ENCODE results near the gene CUBN. TPM values are rescaled to one million over a fixed set of nuclear protein-coding genes. Genes with fewer than 3 reads are reported as not detected.

Gene CUBN
- total RNA-seq, 1 experiment from 2014 or later = 0.80 TPM

- intact Hi-C loops (cut with micrococcal nuclease) = loop anchor here (5.0 to 10.0 kb wide), 2 partner anchors 100 to 312 kb away; no protein-coding TSS in a partner anchor
- POLR2A ChIA-PET (ENCODE audit: unreplicated experiment) = no interaction called here
These were observed 184.6 kb downstream of the CUBN start for GRCh38 chr10:16944986-16945385.

GRCh38 chr10:16944402-16944801 lies 185.2 kb downstream of the CUBN start:
- H3K9ac ChIP-seq (ENCODE audit: low read length) = no peak overlapping the region
- CTCF ChIA-PET = no interaction called here
- H3K4me1 ChIP-seq (ENCODE audit: insufficient read depth, low read length) = no peaks in the 10 kb centered on the region
- H3K27me3 ChIP-seq (ENCODE audit: low read length) = no peaks in the 10 kb centered on the region
- H3K36me3 ChIP-seq (ENCODE audit: low read depth, low read length) = no peaks in the 10 kb centered on the region
- no peak overlapping the region for H3K27ac ChIP-seq (ENCODE audit: low read length)
- no peak overlapping the region for H3K4me2 ChIP-seq (ENCODE audit: low read length)
- POLR2A ChIA-PET (ENCODE audit: unreplicated experiment) = no interaction called here
- no peaks in the 10 kb centered on the region for H4K20me1 ChIP-seq (ENCODE audit: low read length)
- TF ChIP-seq CTCF (conservative IDR thresholded peaks at IDR 0.05; ENCODE audit: low read depth, low read length) (no peak), EZH2 (IDR thresholded peaks at IDR 0.05; ENCODE audit: low read length, unreplicated experiment) (no peak), EZH2phosphoT487 (IDR thresholded peaks at IDR 0.05; ENCODE audit: borderline replicate concordance, low read length) (no peak)
- intact Hi-C loops (cut with micrococcal nuclease) = loop anchor here (5.0 to 10.0 kb wide), 2 partner anchors 100 to 313 kb away; no protein-coding TSS in a partner anchor
- no TSS peak for BruUV-seq (replicated peaks)
- DNase-seq (no peak), ATAC-seq (no peak)
- no peaks in the 10 kb centered on the region for H3K79me2 ChIP-seq (ENCODE audit: low read length)
- H3K4me3 ChIP-seq (ENCODE audit: low read length) = no peak overlapping the region
- no peaks in the 10 kb centered on the region for H3F3A ChIP-seq (ENCODE audit: low read length, unreplicated experiment)
- H2AFZ ChIP-seq (ENCODE audit: low read length) = no peak overlapping the region
- no peaks in the 10 kb centered on the region for H3K9me2 ChIP-seq (replicated peaks; ENCODE audit: low read length)
- H3K9me3 ChIP-seq (ENCODE audit: low read length) = no peaks in the 10 kb centered on the region

More at GRCh38 chr10:16944986-16945385, 184.6 kb downstream of the CUBN start:
- Histone ChIP-seq H3K9me3 (ENCODE audit: low read length) (no peaks in the 10 kb centered on the region), H3F3A (ENCODE audit: low read length, unreplicated experiment) (no peaks in the 10 kb centered on the region), H3K27ac (ENCODE audit: low read length) (no peak overlapping the region), H3K4me3 (ENCODE audit: low read length) (no peak overlapping the region), H3K27me3 (ENCODE audit: low read length) (no peaks in the 10 kb centered on the region), H3K79me2 (ENCODE audit: low read length) (no peaks in the 10 kb centered on the region), H3K36me3 (ENCODE audit: low read depth, low read length) (no peaks in the 10 kb centered on the region), H3K9ac (ENCODE audit: low read length) (no peak overlapping the region), H3K4me1 (ENCODE audit: insufficient read depth, low read length) (no peaks in the 10 kb centered on the region), H2AFZ (ENCODE audit: low read length) (no peak overlapping the region), H3K4me2 (ENCODE audit: low read length) (no peak overlapping the region), H4K20me1 (ENCODE audit: low read length) (no peaks in the 10 kb centered on the region), H3K9me2 (replicated peaks; ENCODE audit: low read length) (no peaks in the 10 kb centered on the region)
- ATAC-seq = no peak
- no TSS peak for BruUV-seq (replicated peaks)
- CTCF ChIA-PET = no interaction called here
- DNase-seq = no peak
- TF ChIP-seq EZH2phosphoT487 (IDR thresholded peaks at IDR 0.05; ENCODE audit: borderline replicate concordance, low read length) = no peak
- TF ChIP-seq CTCF (conservative IDR thresholded peaks at IDR 0.05; ENCODE audit: low read depth, low read length) = no peak
- no peak for TF ChIP-seq EZH2 (IDR thresholded peaks at IDR 0.05; ENCODE audit: low read length, unreplicated experiment)

GRCh38 chr10:16943295-16944285 lies 186.0 kb downstream of the CUBN start:
- no peaks in the 10 kb centered on the region for H3K27me3 ChIP-seq (ENCODE audit: low read length)
- no peaks in the 10 kb centered on the region for H3K9me2 ChIP-seq (replicated peaks; ENCODE audit: low read length)
- POLR2A ChIA-PET (ENCODE audit: unreplicated experiment) = no interaction called here
- H3K9me3 ChIP-seq (ENCODE audit: low read length) = no peaks in the 10 kb centered on the region
- H3K4me1 ChIP-seq (ENCODE audit: insufficient read depth, low read length) = no peaks in the 10 kb centered on the region
- H3K79me2 ChIP-seq (ENCODE audit: low read length) = no peaks in the 10 kb centered on the region
- no peak for TF ChIP-seq CTCF (conservative IDR thresholded peaks at IDR 0.05; ENCODE audit: low read depth, low read length)
- TF ChIP-seq EZH2phosphoT487 (IDR thresholded peaks at IDR 0.05; ENCODE audit: borderline replicate concordance, low read length) = no peak
- no peak for TF ChIP-seq EZH2 (IDR thresholded peaks at IDR 0.05; ENCODE audit: low read length, unreplicated experiment)
- intact Hi-C loops (cut with micrococcal nuclease) = loop anchor here (1.0 to 10.0 kb wide), 4 partner anchors 53 to 314 kb away; no protein-coding TSS in a partner anchor
- no TSS peak for BruUV-seq (replicated peaks)
- H4K20me1 ChIP-seq (ENCODE audit: low read length) = no peaks in the 10 kb centered on the region
- CTCF ChIA-PET = no interaction called here
- H3K4me3 ChIP-seq (ENCODE audit: low read length) = no peak overlapping the region
- DNase-seq (no peak), ATAC-seq (peak; percentile 70)
- H2AFZ ChIP-seq (ENCODE audit: low read length) = no peak overlapping the region
- H3K27ac ChIP-seq (ENCODE audit: low read length) = no peak overlapping the region
- no peak overlapping the region for H3K9ac ChIP-seq (ENCODE audit: low read length)
- no peaks in the 10 kb centered on the region for H3F3A ChIP-seq (ENCODE audit: low read length, unreplicated experiment)
- no peaks in the 10 kb centered on the region for H3K36me3 ChIP-seq (ENCODE audit: low read depth, low read length)
- no peak overlapping the region for H3K4me2 ChIP-seq (ENCODE audit: low read length)
